Fibroblast of skin of left biceps (primary cell): ENCODE data around the gene GIPC2.

Source experiments
- DNase-seq, 2 experiments: peaks; one replicate each; pipeline ENCODE4 v3.0.0-alpha.2; 2013; ENCODE audit warnings: low read depth in 2 of 2

GIPC2 gene

GRCh38 chr1:78143152-78143551 lies 97.4 kb downstream of the GIPC2 start:
- no peak for DNase-seq

DNA sequence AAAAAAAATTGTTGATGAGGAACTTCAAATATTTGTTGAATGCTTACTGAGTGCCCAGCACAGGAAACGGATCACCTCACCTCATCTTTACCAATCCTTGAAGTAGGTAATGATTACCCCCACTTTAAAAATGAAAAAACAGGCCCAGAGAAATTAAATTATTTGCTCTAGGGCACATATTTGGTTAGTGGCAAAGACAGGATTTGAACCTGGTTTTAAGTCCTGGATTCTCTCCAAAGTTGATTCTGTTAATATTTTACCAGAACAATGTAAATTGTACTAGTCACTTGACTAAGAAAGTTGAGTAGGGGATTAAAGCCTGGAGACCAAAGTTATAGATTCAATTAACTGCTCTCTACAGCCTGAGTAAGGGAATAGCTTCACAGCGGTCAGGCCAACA lies 97.9 kb downstream of the GIPC2 start:
- DNase-seq: no peak

- DNase-seq: peak; percentile 51 to 55
Measured at GRCh38 chr1:78145105-78145580, 99.4 kb downstream of the GIPC2 start.

DNA sequence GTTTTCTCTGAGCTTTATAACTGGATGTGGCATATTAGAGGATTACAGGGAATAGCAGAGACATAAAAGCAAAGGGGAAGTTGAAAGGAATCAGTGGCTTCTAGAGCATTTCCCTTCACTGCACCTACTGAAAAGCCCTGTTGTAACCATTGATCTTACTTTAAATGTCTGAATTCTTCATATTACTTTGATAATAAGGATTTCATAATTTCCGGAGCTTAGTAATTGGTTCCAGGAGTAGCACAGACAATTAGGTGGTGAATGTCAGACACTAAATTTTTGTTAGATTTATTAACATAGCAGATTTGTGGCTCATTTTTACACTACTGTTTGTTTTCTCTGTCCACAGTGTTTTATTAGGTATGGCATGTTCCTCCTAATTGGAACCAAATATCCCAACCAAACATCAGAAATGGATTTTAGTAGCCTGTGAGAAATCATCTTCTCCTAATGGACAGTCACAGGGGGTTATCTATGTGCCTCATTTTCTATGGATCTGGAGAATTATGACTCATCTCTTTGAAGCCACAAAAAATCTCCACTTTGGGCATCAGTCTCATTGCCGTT lies 100.5 kb downstream of the GIPC2 start:
- peak; percentile 80 to 81 for DNase-seq

DNA sequence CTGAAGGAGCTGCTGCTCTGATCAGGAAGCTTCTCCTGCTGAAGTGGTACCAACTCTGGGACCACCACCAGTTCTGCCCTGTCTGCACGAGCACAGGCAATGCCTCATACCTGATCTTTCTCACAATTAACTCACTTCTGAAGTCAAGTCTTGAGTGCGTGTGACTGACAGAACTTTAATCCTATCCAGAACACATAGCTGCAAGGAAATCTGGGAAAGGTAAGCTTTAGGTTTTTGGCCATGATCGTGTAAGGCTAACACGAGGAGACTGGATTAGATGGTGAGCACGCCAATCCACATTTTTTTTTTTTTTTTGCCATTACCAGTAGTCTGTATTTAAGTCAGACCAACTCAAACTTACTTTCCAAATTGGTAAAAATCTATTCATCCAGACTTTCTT lies 101.3 kb downstream of the GIPC2 start:
- no peak for DNase-seq

DNA sequence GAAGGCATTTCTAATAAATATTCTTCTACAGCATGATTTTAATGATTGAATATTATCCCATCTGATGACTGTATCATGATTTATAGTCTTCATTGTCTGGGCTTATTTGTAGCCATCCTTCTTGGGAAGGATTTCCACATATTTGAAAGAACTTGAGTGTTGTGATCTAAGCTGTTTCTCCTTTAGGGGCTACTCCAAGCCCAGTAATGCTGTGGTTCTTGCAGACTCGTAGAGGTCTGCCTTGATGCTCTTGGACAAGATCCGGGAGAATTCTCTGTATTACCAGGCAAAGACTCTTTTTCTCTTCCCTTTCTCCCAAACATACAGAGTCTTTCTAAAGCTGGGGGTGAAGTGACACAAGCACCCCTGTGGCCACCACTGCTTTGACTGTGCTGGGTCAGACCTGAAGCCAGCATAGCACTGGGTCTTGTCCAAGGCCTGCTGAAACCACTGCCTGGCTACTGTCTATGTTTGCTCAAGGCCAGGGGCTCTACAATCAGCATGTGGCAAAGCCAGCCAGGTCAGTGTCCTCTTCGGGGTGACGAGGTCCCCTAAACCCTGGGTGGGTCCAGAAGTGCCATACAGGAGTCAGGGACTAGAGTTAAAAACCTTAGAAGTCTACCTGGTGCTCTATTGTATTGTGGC lies 107.4 kb downstream of the GIPC2 start:
- DNase-seq: no peak

DNA sequence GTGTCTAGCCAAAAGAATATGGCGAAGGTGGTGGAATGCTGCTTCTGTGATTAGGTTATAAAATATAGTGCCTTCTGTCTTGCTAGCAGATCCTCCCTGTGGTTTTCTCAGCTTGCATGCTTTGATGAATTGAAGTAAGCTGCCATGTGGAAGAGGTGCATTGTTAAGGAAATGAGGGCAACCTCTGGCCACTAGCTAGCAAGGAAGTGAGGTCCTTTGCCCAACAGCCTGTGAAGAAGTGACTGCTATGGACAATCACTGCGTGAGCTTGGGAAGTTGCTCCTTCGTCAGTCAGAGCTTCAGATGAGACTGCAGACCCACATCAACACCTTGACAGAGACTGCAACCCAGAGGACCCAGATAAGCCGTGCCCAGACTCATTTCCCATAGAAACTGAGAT lies 109.4 kb downstream of the GIPC2 start:
- no peak for DNase-seq

DNA sequence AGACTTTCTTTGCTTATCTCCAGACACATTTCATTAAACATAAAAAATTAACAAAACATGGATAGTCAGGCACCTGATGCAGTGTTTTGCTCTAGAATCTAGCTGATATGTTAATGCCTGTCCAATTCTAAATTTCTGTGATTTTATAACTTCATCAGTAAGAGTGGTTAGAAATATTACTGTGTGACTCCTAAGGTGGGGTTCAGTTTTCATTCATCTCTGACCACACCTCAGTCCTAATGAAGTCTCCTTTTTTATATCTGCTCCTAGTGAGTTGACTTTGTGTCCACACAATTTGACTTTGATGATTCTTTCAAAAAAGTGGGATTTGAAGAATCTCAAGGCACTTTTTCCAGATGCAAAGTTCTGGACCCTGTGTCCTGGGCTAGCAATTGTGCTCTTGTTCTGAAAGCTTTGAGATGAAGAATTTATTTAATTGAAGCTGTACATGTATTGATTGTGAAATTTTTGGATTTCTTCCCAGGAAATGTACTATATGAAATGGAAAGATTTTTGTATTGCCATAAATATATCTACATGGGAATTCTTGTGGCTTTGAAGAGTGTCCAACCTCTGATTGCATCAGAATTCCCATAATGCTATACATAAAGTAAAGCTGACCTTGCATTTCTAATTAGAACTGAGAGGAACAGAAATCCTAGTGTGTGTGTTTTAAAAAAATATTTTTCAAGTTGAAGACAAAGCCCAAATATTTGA lies 111.2 kb downstream of the GIPC2 start:
- DNase-seq: peak; percentile 95 to 97

GRCh38 chr1:78165816-78166215 lies 120.0 kb downstream of the GIPC2 start:
- DNase-seq: no peak

GRCh38 chr1:78168306-78168705 lies 122.5 kb downstream of the GIPC2 start:
- DNase-seq: no peak

DNA sequence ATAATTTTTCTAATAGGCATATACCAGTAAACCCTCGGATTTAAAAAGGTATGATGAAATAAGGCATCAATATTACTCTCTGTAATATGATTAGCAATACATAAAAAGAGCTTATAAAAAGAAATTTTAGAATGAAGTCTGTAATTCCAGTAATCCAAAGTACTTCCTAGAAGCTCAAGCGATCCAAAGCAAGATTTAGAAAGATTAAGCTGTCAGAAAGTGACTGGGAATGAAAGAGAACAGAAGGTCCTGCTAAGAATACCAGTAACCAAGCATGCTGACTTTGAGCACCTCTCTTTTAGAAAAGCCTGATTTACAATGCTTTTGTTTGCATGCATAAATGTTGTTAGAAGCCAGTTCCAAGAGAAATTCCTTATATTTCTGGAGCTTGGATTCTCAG lies 125.1 kb downstream of the GIPC2 start:
- no peak for DNase-seq

DNA sequence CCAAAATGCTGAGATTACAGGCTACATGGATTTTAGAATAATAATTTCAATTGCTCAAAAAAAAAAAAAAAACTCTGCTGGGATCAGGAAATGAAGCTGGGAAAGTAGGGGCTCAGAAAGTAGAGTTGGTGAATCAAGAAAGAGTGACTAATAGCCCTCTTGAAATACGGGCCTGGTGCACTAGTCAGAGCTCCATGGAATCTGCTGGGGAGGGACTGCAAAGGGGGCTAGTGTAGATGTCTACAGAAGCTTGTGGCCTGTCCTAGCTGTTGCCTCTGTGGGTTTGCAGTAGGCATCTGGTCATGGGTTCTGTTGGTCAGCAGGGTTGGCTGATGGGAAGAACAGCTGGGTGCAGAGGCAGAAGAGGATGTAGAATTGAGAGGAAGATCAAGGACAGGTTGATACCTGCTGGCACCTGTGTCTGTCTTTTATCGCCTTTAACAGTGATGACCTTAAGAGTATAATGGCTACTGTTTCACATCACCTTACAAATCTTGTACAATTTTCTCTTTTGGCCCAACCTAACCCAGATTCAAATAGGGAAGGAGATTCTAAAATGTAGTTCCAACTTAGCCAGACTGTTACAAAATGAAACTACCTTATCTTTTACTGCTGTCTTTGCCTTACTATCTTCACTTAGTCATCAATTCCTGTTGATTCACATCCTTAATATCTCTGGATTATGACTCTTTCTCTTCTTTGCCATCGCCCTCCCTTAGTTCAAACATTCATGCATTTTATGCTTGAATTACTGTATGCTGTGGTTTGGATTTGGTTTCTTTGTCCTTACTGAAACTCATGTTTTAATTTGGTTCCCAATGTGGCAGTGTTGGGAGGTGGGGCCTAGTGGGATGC lies 126.2 kb downstream of the GIPC2 start:
- peak in 1 of 2 experiments; percentile 40 for DNase-seq

GRCh38 chr1:78176448-78176847 lies 130.7 kb downstream of the GIPC2 start:
- DNase-seq: peak; percentile 82 to 87

DNA sequence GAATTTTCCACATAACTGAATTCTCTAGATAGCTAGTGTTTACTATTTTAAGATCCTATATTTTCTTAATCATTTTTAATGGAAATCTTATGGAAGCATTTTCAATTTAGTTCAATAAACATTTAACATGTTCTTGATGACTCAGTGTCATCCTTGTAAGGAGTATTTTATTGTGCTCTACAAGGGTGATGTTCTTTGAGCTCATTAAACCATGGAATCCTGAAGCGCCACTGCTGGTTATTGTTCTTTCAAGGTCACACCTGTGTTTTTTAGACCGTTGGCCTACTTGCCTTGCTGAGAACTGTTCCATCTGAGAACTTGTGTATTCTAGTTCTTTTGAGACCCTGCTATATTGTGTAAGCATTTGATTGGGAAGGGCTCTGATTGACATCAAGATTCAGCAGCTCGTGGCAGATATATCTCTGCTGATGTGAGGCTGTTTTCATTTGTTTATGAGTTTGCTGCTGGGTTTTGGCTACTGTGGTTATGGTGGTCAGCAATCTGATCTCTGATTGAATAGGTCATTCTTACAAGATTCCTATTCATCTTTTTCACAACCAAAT lies 132.0 kb downstream of the GIPC2 start:
- DNase-seq: no peak

DNA sequence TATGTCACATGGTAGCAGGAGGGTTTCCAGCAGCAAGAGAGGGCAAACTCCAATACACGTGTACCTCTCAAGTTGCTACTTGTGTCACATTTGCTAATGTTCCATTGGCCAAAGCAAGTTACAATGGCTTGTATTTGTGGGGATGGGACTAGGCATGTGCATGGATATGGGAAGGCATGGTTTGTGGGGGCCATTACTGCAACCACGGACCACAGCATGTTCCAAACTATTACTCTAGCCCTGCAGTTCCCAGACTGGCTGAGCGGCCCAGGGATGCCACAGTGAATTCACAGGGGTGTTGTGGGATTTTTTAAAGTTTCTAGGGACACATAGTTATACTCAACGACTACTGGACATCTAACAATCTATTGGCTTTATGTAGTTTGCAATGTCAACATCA lies 133.1 kb downstream of the GIPC2 start:
- no peak for DNase-seq

DNA sequence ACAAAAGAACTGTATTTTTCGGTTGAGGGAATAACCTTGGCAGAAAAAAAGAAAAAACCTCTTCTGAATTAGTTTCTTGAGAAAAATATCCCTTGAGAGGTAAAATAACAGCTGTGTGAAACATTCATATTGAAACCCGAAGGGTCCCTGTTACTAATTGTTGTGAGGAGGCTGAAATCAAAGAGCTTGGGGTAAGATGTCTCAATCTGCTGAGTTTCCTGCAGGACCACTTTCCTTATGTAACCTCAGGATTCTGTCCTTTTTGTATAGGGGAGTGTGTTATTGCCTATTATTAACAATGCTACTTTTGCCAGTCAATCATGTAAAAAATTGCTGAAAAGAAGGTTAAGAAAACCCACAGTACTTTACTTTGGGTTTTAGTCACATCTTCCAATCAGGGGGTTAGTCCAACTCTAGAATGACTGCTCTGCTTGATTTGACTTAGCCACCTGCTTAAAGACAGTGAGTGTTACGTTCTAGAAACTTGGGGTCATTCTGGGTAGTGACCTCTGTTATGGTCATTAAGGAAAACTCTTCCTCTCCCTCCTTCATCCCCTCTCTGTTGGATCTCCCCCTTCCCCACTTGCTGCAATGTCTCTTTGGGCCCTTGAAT lies 138.8 kb downstream of the GIPC2 start:
- DNase-seq: no peak
